Measurements from ENCODE around the gene ZNF219. TPM values are rescaled to one million over a fixed set of nuclear protein-coding genes. Genes with fewer than 3 reads are reported as not detected.

ZNF219 gene
- total and polyA plus RNA-seq, 2 of the 13 experiments (the other 11 are each of a cell fraction or from before 2014, with no cell fraction given) = 34.5 to 36.6 TPM

DNA sequence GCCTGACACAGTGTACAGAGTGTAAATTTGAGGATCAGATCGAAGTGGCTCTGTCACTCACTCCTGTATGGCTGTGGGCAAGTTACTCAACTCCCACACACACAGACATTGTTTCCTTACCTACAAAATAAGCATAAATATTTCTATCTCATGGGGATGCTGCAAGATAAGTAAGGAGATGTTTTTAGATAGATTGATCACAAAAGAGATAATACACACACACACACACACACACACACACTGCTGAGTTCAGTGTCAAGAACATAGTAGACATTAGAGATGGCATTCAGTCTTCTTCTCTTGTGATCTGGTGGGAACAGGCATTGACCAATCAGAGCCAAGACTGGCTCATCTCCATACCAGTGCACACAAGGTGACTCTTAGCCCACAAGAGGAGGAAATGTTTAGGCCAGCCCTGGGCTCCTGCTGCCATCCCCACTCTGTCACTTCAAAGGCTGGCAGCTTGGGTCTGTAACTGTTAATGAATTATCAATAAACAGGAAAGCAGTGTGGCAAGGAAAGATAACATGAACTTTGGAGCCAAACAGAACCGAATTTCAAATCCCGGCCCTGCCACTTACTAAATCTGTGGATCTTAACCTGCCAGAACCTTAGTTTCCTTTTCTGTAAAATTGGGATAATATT is 44.2 kb downstream of the ZNF219 start (continued):
- TF ChIP-seq, protein P1, sequence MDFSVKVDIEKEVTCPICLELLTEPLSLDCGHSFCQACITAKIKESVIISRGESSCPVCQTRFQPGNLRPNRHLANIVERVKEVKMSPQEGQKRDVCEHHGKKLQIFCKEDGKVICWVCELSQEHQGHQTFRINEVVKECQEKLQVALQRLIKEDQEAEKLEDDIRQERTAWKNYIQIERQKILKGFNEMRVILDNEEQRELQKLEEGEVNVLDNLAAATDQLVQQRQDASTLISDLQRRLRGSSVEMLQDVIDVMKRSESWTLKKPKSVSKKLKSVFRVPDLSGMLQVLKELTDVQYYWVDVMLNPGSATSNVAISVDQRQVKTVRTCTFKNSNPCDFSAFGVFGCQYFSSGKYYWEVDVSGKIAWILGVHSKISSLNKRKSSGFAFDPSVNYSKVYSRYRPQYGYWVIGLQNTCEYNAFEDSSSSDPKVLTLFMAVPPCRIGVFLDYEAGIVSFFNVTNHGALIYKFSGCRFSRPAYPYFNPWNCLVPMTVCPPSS (IDR thresholded peaks at IDR 0.05) = no peak
- TF ChIP-seq MEF2D (CRISPR knock-in tag; IDR thresholded peaks at IDR 0.05) (peak; percentile 81), SALL1 (CRISPR knock-in tag; IDR thresholded peaks at IDR 0.05) (peak; percentile 99), ZGPAT (CRISPR knock-in tag; IDR thresholded peaks at IDR 0.05) (peak; percentile 93), JARID2 (CRISPR knock-in tag; IDR thresholded peaks at IDR 0.05; ENCODE audit: insufficient replicate concordance) (no peak), YEATS2 (CRISPR knock-in tag; IDR thresholded peaks at IDR 0.05; ENCODE audit: borderline replicate concordance) (peak; percentile 40; the same call in 1 of the 2 replicates), GTF2F1 (IDR thresholded peaks at IDR 0.05; ENCODE audit: low read length) (no peak), RELA (CRISPR knock-in tag; IDR thresholded peaks at IDR 0.05) (no peak), KDM4B (CRISPR knock-in tag; IDR thresholded peaks at IDR 0.05) (peak; percentile 78; the same call in 1 of the 2 replicates), TBL1XR1 (IDR thresholded peaks at IDR 0.05; ENCODE audit: borderline replicate concordance, low read length, partially characterized antibody) (peak; percentile 27), FOSL1 (CRISPR knock-in tag; IDR thresholded peaks at IDR 0.05; ENCODE audit: borderline replicate concordance) (no peak), HOXA3 (CRISPR knock-in tag; IDR thresholded peaks at IDR 0.05) (peak; percentile 90), TIGD3 (CRISPR knock-in tag; IDR thresholded peaks at IDR 0.05; ENCODE audit: borderline replicate concordance) (no peak), ZNF569 (CRISPR knock-in tag; IDR thresholded peaks at IDR 0.05; ENCODE audit: borderline replicate concordance) (no peak), ZNF317 (CRISPR knock-in tag; IDR thresholded peaks at IDR 0.05) (0 out of 2 replicates have a peak, but pooled peaks have one; percentile 28), ZNF616 (CRISPR knock-in tag; IDR thresholded peaks at IDR 0.05; ENCODE audit: low read depth) (no peak), TOE1 (CRISPR knock-in tag; IDR thresholded peaks at IDR 0.05) (peak; percentile 65; the same call in 1 of the 2 replicates), ZNF337 (CRISPR knock-in tag; IDR thresholded peaks at IDR 0.05; ENCODE audit: borderline replicate concordance, low read depth) (no peak; the same call in 1 of the 2 replicates)
- TF ChIP-seq, protein P2, sequence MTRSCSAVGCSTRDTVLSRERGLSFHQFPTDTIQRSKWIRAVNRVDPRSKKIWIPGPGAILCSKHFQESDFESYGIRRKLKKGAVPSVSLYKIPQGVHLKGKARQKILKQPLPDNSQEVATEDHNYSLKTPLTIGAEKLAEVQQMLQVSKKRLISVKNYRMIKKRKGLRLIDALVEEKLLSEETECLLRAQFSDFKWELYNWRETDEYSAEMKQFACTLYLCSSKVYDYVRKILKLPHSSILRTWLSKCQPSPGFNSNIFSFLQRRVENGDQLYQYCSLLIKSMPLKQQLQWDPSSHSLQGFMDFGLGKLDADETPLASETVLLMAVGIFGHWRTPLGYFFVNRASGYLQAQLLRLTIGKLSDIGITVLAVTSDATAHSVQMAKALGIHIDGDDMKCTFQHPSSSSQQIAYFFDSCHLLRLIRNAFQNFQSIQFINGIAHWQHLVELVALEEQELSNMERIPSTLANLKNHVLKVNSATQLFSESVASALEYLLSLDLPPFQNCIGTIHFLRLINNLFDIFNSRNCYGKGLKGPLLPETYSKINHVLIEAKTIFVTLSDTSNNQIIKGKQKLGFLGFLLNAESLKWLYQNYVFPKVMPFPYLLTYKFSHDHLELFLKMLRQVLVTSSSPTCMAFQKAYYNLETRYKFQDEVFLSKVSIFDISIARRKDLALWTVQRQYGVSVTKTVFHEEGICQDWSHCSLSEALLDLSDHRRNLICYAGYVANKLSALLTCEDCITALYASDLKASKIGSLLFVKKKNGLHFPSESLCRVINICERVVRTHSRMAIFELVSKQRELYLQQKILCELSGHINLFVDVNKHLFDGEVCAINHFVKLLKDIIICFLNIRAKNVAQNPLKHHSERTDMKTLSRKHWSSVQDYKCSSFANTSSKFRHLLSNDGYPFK (CRISPR knock-in tag; IDR thresholded peaks at IDR 0.05; ENCODE audit: borderline replicate concordance) = no peak
- TF ChIP-seq, protein P3, sequence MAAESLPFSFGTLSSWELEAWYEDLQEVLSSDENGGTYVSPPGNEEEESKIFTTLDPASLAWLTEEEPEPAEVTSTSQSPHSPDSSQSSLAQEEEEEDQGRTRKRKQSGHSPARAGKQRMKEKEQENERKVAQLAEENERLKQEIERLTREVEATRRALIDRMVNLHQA (CRISPR knock-in tag; IDR thresholded peaks at IDR 0.05) = no peak
- TF ChIP-seq, protein P4, sequence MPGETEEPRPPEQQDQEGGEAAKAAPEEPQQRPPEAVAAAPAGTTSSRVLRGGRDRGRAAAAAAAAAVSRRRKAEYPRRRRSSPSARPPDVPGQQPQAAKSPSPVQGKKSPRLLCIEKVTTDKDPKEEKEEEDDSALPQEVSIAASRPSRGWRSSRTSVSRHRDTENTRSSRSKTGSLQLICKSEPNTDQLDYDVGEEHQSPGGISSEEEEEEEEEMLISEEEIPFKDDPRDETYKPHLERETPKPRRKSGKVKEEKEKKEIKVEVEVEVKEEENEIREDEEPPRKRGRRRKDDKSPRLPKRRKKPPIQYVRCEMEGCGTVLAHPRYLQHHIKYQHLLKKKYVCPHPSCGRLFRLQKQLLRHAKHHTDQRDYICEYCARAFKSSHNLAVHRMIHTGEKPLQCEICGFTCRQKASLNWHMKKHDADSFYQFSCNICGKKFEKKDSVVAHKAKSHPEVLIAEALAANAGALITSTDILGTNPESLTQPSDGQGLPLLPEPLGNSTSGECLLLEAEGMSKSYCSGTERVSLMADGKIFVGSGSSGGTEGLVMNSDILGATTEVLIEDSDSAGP (CRISPR knock-in tag; IDR thresholded peaks at IDR 0.05; ENCODE audit: borderline replicate concordance) = no peak

Data from HepG2 (cell line).